Calu3 (cell line): Measurements from ENCODE around the gene TCF4. TPM values are rescaled to one million over a fixed set of nuclear protein-coding genes. Genes with fewer than 3 reads are reported as not detected.

Source experiments
- BruUV-seq: library from RNA; stranded (reverse); fragments of 400-500 nt; replicated peaks from 2 replicates; lab custom pipeline; 2021; lab: Mats Ljungman, UMichigan
- CTCF ChIA-PET: fragments of 300-600 bp; sonication (Branson Sonifier 250); formaldehyde crosslinking; loops from one replicate; lab custom pipeline; 2022; ENCODE audit warnings: antibody characterized with exemption; lab: Charles Lee
- DNase-seq: peaks from one replicate; pipeline ENCODE4 v3.0.0; 2022
- H3K27ac Mint-ChIP-seq: one replicate; pipeline ENCODE4 v1.8.0; 2022; ENCODE audit warnings: mixed read lengths; ENCODE audit not compliant: unreplicated experiment
- H3K27me3 Mint-ChIP-seq: one replicate; pipeline ENCODE4 v1.8.0; 2022; ENCODE audit warnings: mixed read lengths; ENCODE audit not compliant: unreplicated experiment
- H3K36me3 Mint-ChIP-seq: one replicate; pipeline ENCODE4 v1.8.0; 2022; ENCODE audit warnings: mild to moderate bottlenecking, moderate library complexity, mixed read lengths; ENCODE audit not compliant: insufficient read depth, unreplicated experiment
- H3K4me1 Mint-ChIP-seq: one replicate; pipeline ENCODE4 v1.8.0; 2022; ENCODE audit warnings: mild to moderate bottlenecking, low read depth, mixed read lengths; ENCODE audit not compliant: unreplicated experiment
- H3K4me3 Mint-ChIP-seq: one replicate; pipeline ENCODE4 v1.8.0; 2022; ENCODE audit warnings: mild to moderate bottlenecking, low read depth, moderate library complexity, mixed read lengths; ENCODE audit not compliant: unreplicated experiment
- H3K9me3 Mint-ChIP-seq: one replicate; pipeline ENCODE4 v1.8.0; 2022; ENCODE audit warnings: low read depth, mixed read lengths; ENCODE audit not compliant: unreplicated experiment
- intact Hi-C: fragments of 100-400 bp; cut with micrococcal nuclease; formaldehyde crosslinking; loops from one replicate; pipeline ENCODE4 v1.10.0; 2022; ENCODE audit not compliant: unreplicated experiment
- total RNA-seq: library from RNA; stranded (reverse); gene quantifications from 2 replicates; pipeline ENCODE4 v1.2.3, GENCODE V29; 2022
- TF ChIP-seq, protein P1 (sequence below): fragments of 200-600 bp; IDR thresholded peaks from one replicate; pipeline ENCODE4 v1.8.0; 2022; ENCODE audit warnings: antibody characterized with exemption; ENCODE audit not compliant: unreplicated experiment

The TCF4 gene
- total RNA-seq, 1 experiment from 2014 or later: 0.21 TPM

DNA sequence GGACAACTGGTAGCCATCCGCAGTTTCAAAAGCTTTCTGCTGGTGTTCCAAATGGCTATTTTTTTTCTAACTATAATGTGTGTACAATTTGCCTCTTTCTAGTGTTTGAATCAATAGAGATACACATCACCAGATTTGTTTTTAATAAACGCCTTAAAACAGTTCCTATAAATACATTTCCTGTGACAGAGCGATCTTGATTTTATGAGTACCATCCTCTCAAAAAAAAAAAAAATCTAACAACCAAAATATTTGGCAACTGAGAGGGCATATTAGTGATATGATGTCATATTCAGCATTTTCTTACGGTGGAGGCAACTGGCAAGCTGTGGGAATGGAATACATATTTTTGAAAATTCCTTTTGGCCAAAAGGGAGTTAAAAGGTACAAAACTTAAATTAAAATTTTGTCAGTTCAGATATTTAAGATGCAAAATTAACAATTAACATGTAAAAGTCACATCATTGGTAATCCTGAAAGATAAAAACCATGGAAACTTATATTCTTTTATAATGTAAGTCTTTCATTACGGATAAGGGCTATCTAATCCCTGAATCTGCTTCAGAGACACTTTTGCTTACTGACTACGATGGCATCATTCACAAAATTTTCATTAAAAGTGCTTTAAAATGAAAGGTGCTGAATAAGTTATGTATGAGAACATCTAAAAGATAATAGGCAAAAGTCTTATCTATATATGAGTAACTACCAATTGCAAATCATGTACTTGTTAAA lies 268.4 kb downstream of the TCF4 start:
- intact Hi-C loops: loop anchor here (10.0 kb wide), 1 partner anchor 85 kb away; no protein-coding TSS in a partner anchor
- no peak for DNase-seq
- BruUV-seq: no TSS peak
- Mint-ChIP-seq H3K4me3 (no peak overlapping the region), H3K4me1 (no peaks in the 10 kb centered on the region), H3K27me3 (peaks cover 7% of the 10 kb centered on the region), H3K9me3 (no peaks in the 10 kb centered on the region), H3K27ac (no peak overlapping the region), H3K36me3 (no peaks in the 10 kb centered on the region)
- TF ChIP-seq, protein P1, sequence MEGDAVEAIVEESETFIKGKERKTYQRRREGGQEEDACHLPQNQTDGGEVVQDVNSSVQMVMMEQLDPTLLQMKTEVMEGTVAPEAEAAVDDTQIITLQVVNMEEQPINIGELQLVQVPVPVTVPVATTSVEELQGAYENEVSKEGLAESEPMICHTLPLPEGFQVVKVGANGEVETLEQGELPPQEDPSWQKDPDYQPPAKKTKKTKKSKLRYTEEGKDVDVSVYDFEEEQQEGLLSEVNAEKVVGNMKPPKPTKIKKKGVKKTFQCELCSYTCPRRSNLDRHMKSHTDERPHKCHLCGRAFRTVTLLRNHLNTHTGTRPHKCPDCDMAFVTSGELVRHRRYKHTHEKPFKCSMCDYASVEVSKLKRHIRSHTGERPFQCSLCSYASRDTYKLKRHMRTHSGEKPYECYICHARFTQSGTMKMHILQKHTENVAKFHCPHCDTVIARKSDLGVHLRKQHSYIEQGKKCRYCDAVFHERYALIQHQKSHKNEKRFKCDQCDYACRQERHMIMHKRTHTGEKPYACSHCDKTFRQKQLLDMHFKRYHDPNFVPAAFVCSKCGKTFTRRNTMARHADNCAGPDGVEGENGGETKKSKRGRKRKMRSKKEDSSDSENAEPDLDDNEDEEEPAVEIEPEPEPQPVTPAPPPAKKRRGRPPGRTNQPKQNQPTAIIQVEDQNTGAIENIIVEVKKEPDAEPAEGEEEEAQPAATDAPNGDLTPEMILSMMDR: no peak
- CTCF ChIA-PET: no interaction called here

DNA sequence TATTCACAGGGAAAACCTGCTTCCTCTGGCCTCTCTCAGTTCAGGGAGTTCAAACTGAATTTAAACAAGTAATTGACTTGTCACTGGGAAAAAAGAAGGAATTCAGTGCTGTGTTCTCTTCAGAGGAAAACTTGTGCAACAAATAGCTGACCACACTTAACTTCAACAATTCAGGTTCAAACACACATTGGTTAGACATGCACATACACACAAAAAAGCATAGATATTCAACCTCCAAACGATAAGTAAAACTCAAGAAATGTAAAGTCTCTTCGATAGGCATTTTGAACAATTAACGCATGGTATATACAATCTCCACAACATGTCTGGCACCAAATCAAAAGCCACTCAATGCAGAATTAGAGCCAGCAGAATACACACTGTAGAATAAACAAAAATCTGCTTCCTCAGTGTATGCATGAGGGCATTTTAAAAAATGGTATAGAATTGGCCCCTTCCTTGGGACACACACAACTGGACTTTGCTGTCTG lies 269.0 kb downstream of the TCF4 start:
- no peak overlapping the region for H3K4me3 Mint-ChIP-seq
- peaks cover 7% of the 10 kb centered on the region for H3K27me3 Mint-ChIP-seq
- H3K36me3 Mint-ChIP-seq: no peaks in the 10 kb centered on the region
- H3K27ac Mint-ChIP-seq: no peak overlapping the region
- CTCF ChIA-PET: no interaction called here
- TF ChIP-seq, protein P1: no peak
- DNase-seq: no peak
- no peaks in the 10 kb centered on the region for H3K4me1 Mint-ChIP-seq
- intact Hi-C loops: no loop called here
- no TSS peak for BruUV-seq
- no peaks in the 10 kb centered on the region for H3K9me3 Mint-ChIP-seq

DNA sequence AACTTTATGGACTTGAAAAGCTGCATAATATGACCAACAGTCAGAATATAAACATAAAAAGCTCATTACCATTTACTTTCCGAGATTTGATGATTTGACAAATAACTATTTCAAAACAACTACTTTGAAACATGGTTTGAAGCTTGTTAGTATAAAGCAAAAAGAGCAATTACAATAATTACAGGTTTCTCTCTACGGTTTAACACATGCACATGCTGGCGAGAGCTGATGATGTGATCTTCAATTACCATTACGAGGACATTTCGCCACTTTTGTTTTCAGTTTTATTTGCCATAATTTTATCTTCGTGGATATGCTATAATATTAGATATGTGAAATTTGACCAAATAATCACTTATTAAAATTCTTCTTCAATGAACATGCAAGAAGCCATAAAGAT lies 270.1 kb downstream of the TCF4 start:
- H3K36me3 Mint-ChIP-seq: no peaks in the 10 kb centered on the region
- H3K27me3 Mint-ChIP-seq: peaks cover 7% of the 10 kb centered on the region
- no peak for DNase-seq
- CTCF ChIA-PET: no interaction called here
- no TSS peak for BruUV-seq
- intact Hi-C loops: no loop called here
- no peak overlapping the region for H3K4me3 Mint-ChIP-seq
- H3K27ac Mint-ChIP-seq: no peak overlapping the region
- no peaks in the 10 kb centered on the region for H3K4me1 Mint-ChIP-seq
- TF ChIP-seq, protein P1: no peak
- no peaks in the 10 kb centered on the region for H3K9me3 Mint-ChIP-seq

DNA sequence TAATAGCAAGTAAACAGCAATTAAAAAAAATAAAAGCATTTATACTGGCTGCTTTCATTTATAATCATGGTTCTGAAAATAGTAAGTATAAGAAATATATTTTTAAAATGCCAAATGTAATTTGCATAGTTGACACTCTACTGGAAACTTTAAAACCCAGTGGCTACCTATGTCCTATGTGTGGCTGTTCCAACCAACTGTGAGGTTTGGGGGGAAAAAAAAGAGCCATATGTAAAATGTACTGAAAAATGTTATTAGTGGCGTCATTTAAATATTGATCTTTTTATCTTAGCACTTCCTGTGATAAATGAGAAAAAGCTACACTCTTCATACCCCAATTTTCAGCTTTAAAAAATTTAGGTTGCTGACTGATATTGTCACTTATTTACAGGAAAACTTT lies 270.7 kb downstream of the TCF4 start:
- Mint-ChIP-seq H3K27ac (no peak overlapping the region), H3K4me3 (no peak overlapping the region)
- DNase-seq: no peak

More for the DNA sequence above, 270.7 kb downstream of the TCF4 start:
- H3K4me1 Mint-ChIP-seq: no peaks in the 10 kb centered on the region
- CTCF ChIA-PET: no interaction called here
- TF ChIP-seq, protein P1: no peak
- intact Hi-C loops: no loop called here
- BruUV-seq: no TSS peak
- H3K9me3 Mint-ChIP-seq: no peaks in the 10 kb centered on the region
- H3K36me3 Mint-ChIP-seq: no peaks in the 10 kb centered on the region
- H3K27me3 Mint-ChIP-seq: peaks cover 7% of the 10 kb centered on the region
